ENCODE measurements around the gene ADAT3. TPM values are rescaled to one million over a fixed set of nuclear protein-coding genes. Genes with fewer than 3 reads are reported as not detected.

The ADAT3 gene
- total RNA-seq, 2 donors from 2014 or later = 1.7 to 4.0 TPM

- Histone ChIP-seq H3K36me3 (peaks cover 4% of the 10 kb centered on the region), H3K9me3 (no peaks in the 10 kb centered on the region), H3K27me3 (no peaks in the 10 kb centered on the region), H3K4me1 (no peaks in the 10 kb centered on the region), H3K4me3 (no peak overlapping the region), H3K27ac (no peak overlapping the region)
- TF ChIP-seq, protein P1, sequence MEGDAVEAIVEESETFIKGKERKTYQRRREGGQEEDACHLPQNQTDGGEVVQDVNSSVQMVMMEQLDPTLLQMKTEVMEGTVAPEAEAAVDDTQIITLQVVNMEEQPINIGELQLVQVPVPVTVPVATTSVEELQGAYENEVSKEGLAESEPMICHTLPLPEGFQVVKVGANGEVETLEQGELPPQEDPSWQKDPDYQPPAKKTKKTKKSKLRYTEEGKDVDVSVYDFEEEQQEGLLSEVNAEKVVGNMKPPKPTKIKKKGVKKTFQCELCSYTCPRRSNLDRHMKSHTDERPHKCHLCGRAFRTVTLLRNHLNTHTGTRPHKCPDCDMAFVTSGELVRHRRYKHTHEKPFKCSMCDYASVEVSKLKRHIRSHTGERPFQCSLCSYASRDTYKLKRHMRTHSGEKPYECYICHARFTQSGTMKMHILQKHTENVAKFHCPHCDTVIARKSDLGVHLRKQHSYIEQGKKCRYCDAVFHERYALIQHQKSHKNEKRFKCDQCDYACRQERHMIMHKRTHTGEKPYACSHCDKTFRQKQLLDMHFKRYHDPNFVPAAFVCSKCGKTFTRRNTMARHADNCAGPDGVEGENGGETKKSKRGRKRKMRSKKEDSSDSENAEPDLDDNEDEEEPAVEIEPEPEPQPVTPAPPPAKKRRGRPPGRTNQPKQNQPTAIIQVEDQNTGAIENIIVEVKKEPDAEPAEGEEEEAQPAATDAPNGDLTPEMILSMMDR (IDR thresholded peaks at IDR 0.05) = no peak
- DNase-seq (ENCODE audit: low spot score) = no peak
Measured at GRCh38 chr19:1953037-1953436, 47.8 kb downstream of the ADAT3 start.

DNA sequence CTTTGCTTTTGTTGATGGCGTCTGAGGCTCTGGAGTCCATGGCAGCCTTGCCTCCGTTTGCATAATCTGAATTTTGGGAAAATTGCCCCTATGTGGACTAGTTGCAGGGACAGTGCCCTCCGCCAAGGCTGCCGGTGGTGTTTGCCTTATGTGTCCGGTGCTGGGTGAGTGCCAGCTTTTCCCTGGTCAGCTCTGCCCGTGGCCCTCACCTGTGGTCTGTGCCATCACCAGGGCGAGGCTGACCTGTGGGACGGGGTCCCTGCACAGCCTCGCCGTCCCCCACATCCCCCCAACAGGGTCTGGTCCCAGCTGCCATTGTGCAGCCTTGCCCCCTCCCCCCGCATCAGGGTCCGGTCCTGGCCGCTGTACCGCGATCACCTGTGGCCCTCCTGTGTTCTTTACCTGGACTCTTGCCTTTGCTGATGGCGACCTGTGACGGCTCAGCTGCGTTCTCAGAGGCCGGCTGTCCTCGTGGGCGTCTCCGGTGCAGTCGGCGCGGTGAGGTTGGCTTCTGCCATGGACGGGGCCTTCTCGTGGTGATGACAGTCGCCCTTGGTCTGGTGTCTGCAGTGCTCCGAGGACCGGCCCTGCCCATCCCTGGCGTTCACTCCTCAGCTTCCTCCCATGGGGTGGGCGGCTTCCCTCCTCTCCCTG lies 48.4 kb downstream of the ADAT3 start:
- no peaks in the 10 kb centered on the region for H3K9me3 ChIP-seq
- H3K27me3 ChIP-seq = no peaks in the 10 kb centered on the region
- TF ChIP-seq, protein P1 (IDR thresholded peaks at IDR 0.05) = no peak
- H3K4me3 ChIP-seq = no peak overlapping the region
- no peaks in the 10 kb centered on the region for H3K4me1 ChIP-seq
- H3K36me3 ChIP-seq = peaks cover 4% of the 10 kb centered on the region
- no peak for DNase-seq (ENCODE audit: low spot score)
- no peak overlapping the region for H3K27ac ChIP-seq

GRCh38 chr19:1954532-1954933 lies 49.3 kb downstream of the ADAT3 start:
- no peak for DNase-seq (ENCODE audit: low spot score)
- TF ChIP-seq, protein P1 (IDR thresholded peaks at IDR 0.05) = no peak
- Histone ChIP-seq H3K9me3 (no peaks in the 10 kb centered on the region), H3K36me3 (peaks cover 4% of the 10 kb centered on the region), H3K27me3 (no peaks in the 10 kb centered on the region), H3K27ac (no peak overlapping the region), H3K4me3 (no peak overlapping the region), H3K4me1 (no peaks in the 10 kb centered on the region)

- no peak overlapping the region for H3K4me3 ChIP-seq
- no peaks in the 10 kb centered on the region for H3K4me1 ChIP-seq
- no peak for DNase-seq (ENCODE audit: low spot score)
- no peak overlapping the region for H3K27ac ChIP-seq
- TF ChIP-seq, protein P1 (IDR thresholded peaks at IDR 0.05) = no peak
- no peaks in the 10 kb centered on the region for H3K27me3 ChIP-seq
- H3K9me3 ChIP-seq = no peaks in the 10 kb centered on the region
- H3K36me3 ChIP-seq = peaks cover 4% of the 10 kb centered on the region
Measured at GRCh38 chr19:1955171-1956121, 50.2 kb downstream of the ADAT3 start.

GRCh38 chr19:1956122-1956494 lies 50.9 kb downstream of the ADAT3 start:
- no peaks in the 10 kb centered on the region for H3K9me3 ChIP-seq

More at GRCh38 chr19:1956122-1956494, 50.9 kb downstream of the ADAT3 start:
- Histone ChIP-seq H3K36me3 (peaks cover 4% of the 10 kb centered on the region), H3K27ac (no peak overlapping the region), H3K4me3 (no peak overlapping the region), H3K4me1 (no peaks in the 10 kb centered on the region), H3K27me3 (no peaks in the 10 kb centered on the region)
- TF ChIP-seq, protein P1 (IDR thresholded peaks at IDR 0.05) = no peak
- DNase-seq (ENCODE audit: low spot score) = no peak
